Stimulated activated CD8-positive, alpha-beta memory T cell treated with anti-CD3 and anti-CD28 coated beads, Interleukin-7, amount 100 ng/mL, for 4 hours (primary cell): ENCODE measurements around the gene IWS1.
"Not testable (repeated sequence)": the region's sequence is repeated elsewhere in the genome, so short reads cannot be mapped to it uniquely, and the experiment has no call there.

Experiments
- DNase-seq, 2 donors: peaks; one replicate each; pipeline ENCODE4 v3.0.0-alpha.2; 2020; ENCODE audit warnings: low read depth in 2 of 2

IWS1 gene

GRCh38 chr2:127560931-127561280 lies 34.6 kb upstream of the IWS1 start:
- no peak for DNase-seq

DNA sequence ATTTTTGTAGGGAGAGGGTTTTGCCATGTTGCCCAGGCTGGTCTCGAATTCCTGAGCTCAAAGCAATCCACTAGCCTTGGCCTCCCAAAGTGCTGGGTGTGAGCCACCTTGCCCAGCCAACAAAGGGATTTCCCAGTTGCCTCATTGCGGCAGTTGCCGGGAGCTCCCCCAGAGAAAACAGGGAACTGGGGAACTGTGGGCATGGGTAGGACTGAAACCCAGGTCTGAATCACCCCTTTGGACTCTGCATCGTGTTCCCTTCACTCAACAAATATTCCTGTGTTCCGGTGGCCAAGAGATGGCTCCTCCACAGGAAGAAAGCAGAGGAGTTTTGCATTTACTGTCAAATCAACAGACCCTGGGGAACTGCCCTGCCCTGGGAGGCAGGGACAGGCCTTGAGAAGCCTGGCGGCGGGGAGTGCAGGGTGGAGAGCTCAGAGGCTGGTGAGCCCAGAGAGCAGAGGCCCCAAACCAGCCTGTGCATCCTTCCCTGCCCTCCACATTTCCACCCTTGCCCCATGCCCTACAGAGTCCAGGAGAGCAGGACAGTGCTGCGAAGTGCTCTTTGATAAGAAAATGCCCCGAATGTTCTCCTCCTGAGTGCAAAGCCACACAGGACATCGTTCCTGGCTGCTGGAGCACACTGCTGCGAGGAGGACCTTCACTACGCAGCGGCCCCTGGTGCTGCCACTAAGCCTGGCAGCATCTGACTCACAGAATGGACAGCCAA lies 34.1 kb upstream of the IWS1 start:
- no peak for DNase-seq

- DNase-seq, result no peak
These were observed 33.2 kb upstream of the IWS1 start for GRCh38 chr2:127559454-127559853.

DNA sequence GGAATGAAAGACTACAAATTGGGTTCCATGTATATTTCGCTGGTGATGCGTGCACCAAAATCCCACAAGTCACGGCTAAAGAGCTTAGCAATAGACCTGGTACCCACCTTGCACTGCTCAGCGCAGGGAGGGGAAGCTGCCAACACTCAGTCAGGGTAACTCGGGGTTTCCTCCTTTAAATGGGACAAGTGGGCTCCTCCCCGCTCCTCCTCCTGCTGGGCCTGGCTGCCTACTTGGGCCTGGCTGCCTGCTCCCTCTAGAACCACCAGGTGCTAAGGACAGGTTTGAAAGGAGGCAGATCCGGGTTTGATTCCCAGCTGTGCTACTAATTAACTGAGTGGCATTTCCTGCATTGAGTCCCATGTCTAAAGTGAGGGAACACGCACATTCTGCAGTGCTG lies 32.6 kb upstream of the IWS1 start:
- no peak for DNase-seq

- no peak for DNase-seq
These were observed 26.6 kb upstream of the IWS1 start for GRCh38 chr2:127552846-127553245.

GRCh38 chr2:127552336-127552735 lies 26.0 kb upstream of the IWS1 start:
- no peak for DNase-seq

DNA sequence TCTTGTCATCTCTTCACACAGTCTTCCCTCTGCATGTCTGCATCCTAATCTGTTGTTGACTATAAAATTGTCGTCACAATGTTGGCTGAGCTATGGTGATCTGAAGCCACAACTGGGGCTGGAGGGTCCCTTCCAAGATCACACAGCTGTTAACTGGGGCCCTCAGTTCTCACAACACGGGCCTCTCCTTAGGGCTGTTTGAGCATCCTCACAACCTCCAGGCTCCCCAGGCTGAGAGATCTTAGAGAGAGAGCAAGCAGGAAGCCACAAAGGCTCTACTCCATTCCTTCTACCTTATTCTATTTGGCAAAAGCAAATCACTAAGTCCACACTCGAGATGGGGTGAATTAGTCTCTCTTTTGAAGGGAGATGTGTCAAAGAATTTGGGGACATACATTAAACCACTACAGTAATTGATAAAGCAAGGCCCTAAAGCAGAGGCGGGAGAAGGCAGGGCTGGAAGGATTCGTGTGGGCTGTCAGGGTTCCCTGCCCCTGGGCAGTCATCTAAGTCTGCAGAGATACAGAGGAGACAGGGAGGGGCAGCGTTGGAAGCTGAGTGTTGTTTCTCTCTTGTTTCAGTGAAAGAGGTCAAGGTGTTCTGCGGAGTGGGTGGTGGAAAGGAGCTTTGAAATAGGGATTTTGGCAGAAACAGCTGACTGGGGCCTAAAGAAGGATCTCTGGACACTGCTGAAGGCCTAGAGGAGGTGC lies 25.1 kb upstream of the IWS1 start:
- no peak for DNase-seq

DNA sequence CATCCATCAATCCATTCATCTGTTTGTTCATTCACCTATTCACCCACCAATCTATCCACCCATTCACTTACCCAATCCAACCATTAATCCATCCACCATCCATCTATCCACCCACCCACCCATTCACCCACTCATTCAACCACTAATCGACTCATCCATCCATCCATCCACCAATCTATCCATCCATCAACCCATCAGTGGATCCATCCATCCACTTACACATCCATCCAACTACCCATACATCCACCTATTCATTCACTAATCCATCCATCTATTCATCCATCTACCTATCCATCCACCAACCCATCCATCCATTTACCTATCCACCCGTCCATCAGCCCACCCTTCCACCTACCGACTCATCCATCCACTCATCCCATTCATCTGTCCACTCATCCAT lies 20.5 kb upstream of the IWS1 start:
- DNase-seq, result no peak

GRCh38 chr2:127545796-127546195 lies 19.5 kb upstream of the IWS1 start:
- no peak for DNase-seq

DNA sequence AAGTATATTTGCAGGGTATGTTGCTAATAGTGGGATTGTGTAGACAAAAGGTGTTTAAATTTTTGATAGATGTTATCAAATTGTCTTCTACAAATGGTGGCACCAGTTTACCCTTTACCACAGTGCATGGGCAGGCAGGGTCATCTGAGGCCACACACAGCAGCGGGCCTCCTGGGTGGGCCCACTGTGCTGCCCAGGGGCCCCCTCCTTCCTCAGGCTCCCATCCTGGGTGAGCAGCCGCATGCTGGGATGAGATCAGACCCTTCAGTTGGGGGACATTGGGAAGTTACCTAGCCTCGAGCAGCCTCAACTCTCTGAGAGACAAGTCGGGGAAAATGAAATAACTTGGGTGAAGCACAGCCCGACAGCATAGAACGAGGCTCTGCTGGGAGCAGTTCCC lies 18.9 kb upstream of the IWS1 start:
- no peak for DNase-seq

- DNase-seq, result not testable (repeated sequence)
These were observed 16.8 kb upstream of the IWS1 start for GRCh38 chr2:127543013-127543501.

DNA sequence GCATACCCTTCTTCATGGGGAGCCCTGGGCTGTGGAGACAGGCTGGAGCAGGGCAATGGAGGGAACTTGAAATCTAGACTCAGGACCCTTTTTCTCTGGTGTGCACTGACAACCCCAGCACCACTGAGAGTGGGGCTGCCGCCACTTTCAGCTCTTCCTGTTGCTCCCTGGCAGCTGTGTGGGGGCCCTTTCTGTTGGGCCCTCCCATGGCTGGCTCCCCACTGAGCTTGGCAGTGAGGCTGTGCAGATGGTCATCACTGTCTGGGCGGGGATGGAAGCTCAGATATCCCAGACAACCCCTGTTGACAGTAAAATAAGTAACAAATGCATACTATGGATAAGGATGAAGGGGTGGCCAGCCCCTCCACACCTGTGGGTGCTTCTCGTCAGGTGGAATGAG lies 15.9 kb upstream of the IWS1 start:
- no peak for DNase-seq

- DNase-seq, result no peak
These were observed 15.5 kb upstream of the IWS1 start for GRCh38 chr2:127541809-127542208.

GRCh38 chr2:127537644-127538043 lies 11.4 kb upstream of the IWS1 start:
- no peak for DNase-seq

GRCh38 chr2:127536707-127537541 lies 10.6 kb upstream of the IWS1 start:
- no peak for DNase-seq

DNA sequence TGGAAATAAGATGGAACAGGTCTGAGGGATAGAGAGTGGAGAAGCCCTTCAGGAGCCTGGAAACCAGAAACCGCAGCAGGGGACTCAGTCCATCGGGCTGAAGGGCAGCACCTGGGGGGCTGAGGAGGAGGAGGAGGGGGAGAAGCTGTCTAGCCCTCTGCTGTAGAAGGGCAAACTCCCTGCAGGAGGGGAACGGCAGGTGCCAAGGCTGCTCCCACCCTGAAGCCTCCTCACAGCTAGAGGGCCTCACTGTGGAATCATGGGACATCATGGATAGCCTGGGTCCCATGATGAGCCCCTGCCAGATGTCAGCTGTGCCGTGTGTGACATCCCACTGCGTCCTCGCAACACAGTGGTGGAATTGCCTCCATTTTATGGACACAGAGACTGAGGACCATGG lies 9.6 kb upstream of the IWS1 start:
- DNase-seq, result no peak

DNA sequence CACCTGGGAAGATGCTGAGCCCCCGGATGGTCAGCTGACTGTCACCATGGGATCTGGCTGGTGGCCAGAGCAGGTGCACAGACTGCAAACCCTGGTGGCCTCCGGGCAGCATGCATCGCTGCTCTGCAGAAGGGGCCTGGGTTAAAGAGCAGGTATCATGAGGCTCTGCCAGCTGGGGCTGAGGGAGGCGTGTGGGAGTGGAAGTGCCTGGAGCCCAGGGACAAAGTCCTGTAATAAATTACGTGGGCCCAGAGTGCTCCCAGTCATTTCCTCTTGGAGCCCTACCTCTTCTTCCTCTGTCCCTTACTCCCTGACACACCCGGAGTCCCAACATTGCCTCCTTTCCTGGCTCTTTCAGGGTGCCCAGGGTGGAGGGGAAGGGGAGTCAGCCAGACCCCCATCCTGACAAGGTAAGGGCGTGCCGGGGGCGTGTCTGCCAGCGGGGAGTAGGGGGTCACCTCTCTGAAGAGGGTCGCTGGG lies 9.2 kb upstream of the IWS1 start, which contains the start of gene MYO7B:
TSS of gene MYO7B (plus strand) at position 262 of the 480 bp plus-strand sequence. CDS start 24,040 bp downstream, outside the sequence.
- no peak for DNase-seq

- no peak for DNase-seq
These were observed 6.0 kb upstream of the IWS1 start for GRCh38 chr2:127532296-127532695.

DNA sequence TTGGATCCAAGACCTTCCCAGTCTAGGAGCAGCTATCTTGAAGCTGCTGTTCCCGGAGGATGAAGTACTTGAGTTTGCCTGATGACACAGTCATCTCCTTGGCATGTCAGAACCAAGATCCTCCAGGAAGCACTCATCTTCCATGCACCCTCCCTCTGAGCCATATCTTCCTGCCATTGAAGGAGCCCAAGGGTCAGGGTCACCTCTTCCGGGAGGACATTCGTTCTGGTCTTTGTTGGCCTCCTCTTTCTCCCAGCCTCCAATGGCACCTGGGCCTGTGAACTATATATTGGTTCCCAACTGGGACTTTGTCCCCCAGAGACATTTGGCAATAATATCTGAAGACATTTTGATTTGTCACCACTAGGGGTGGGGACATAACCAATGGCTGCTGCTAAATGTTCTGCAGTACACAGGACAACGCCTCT lies 4.9 kb upstream of the IWS1 start:
- no peak for DNase-seq

- no peak for DNase-seq
These were observed 4.2 kb upstream of the IWS1 start for GRCh38 chr2:127530245-127531140.

DNA sequence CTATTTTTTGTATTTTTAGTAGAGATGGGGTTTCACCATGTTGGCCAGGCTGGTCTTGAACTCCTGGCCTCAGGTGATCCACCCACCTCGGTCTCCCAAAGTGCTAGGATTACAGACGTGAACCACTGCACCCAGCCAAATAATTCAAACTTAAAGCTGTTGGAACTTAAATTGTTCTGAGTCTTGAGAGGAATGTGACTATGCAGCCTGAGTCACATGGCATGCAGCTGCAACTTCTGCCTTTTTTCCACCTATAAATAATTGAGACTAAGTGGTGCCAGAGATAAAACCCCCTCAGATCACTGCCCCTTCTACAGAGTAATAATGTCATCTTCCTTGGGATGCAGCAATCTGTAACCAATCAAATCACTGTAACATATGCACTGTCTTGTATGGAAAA lies 3.1 kb upstream of the IWS1 start:
- DNase-seq, result not testable (repeated sequence)
